ENCODE results near the gene CGRRF1. TPM values are rescaled to one million over a fixed set of nuclear protein-coding genes. Genes with fewer than 3 reads are reported as not detected.

The CGRRF1 gene
- total and polyA plus RNA-seq, 10 of the 15 experiments (the other 5 are each of a cell fraction or from before 2014, with no cell fraction given): 5.5 to 47.7 (median 13.5) TPM

GRCh38 chr14:54579621-54580020 is 69.9 kb downstream of the CGRRF1 start (continued):
- no peak for TF ChIP-seq CUX1 (IDR thresholded peaks at IDR 0.05; ENCODE audit: insufficient replicate concordance, low read depth, low read length)

- Histone ChIP-seq H3K79me2 (ENCODE audit: control insufficient read depth, insufficient read depth, low read length) (no peaks in the 10 kb centered on the region), H3K4me3 (no peak overlapping the region), H3K27me3 (replicated peaks in 1 of 2; ENCODE audit: control insufficient read depth in 2 of 2, insufficient read depth in 2 of 2, low read length in 1 of 2) (no peaks in the 10 kb centered on the region), H2AFZ (ENCODE audit: control insufficient read depth, low read depth, low read length) (no peak overlapping the region), H3K27ac (ENCODE audit: control insufficient read depth, insufficient read depth) (no peak overlapping the region), H4K20me1 (ENCODE audit: control insufficient read depth, insufficient read depth) (no peaks in the 10 kb centered on the region), H3K4me2 (ENCODE audit: control insufficient read depth, insufficient read depth) (no peak overlapping the region), H3K9ac (ENCODE audit: control insufficient read depth, insufficient read depth, low read length) (no peak overlapping the region), H3K36me3 (ENCODE audit: control insufficient read depth in 2 of 2, insufficient read depth in 2 of 2, low read length in 1 of 2) (no peaks in the 10 kb centered on the region), H3K4me1 (ENCODE audit: control insufficient read depth, insufficient read depth, low read length) (no peaks in the 10 kb centered on the region), H3K9me3 (replicated peaks; ENCODE audit: control insufficient read depth, insufficient read depth, low read length) (no peaks in the 10 kb centered on the region)
- ChIA-PET POLR2A (no interaction called here), CTCF (interaction anchor here (1.4 kb wide), 1 partner anchor 10 kb away, joined by 3 read pairs; no protein-coding TSS in a partner anchor), RAD21 (ENCODE audit: unreplicated experiment) (no interaction called here), SMC1A (ENCODE audit: uncharacterized antibody, unreplicated experiment) (interaction anchor here (1.0 to 1.6 kb wide), 3 partner anchors 10 to 68 kb away, joined by 3 to 4 read pairs (median 3); partner anchors contain the start of gene SAMD4A)
- 98% methylated on average over 3 of the region's 3 CpGs for WGBS (ENCODE audit: insufficient coverage, insufficient replicate concordance, low lambda C conversion rate, missing lambda C conversion rate)
- no peak for ATAC-seq
- no peak for DNase-seq (ENCODE audit: low read depth, low spot score)
- no TSS peak for BruUV-seq (replicated peaks)
- intact Hi-C loops (cut with micrococcal nuclease; ENCODE audit: unreplicated experiment): no loop called here
- in situ Hi-C loops (cut with MboI): no loop called here
- FAIRE-seq: no peak
- TF ChIP-seq TARDBP (IDR thresholded peaks at IDR 0.05; ENCODE audit: borderline replicate concordance): no peak
Observed at GRCh38 chr14:54580933-54581332, 71.2 kb downstream of the CGRRF1 start.

Measured in GM12878 (cell line).